Measurements from ENCODE around the gene ACO2.

DNA sequence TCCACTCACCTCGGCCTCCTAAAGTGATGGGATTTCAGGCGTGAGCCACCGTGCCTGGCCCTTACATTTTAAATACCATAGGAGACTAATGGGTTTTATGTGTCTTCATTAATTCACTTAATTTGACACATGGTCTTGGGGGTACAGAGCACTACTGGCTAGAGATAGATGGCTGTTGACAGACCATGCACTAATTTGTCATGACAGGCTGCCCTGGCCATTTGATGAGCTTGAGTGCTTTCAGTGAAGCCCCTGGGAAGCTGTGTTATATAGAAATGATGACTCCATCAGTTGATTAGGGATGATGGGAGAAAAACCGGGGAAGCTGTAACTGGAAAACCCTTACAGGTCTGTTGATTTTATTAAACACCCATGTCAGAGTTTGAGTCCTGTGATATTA lies 7.0 kb upstream of the ACO2 start:
- TF ChIP-seq POLR2A (IDR thresholded peaks at IDR 0.05; ENCODE audit: low read length): no peak
- TF ChIP-seq GATA1 (IDR thresholded peaks at IDR 0.05; ENCODE audit: low read depth, low read length): no peak
